ENCODE data around the gene ZNF830. TPM values are rescaled to one million over a fixed set of nuclear protein-coding genes. Genes with fewer than 3 reads are reported as not detected.

Gene ZNF830
- total and polyA plus RNA-seq, 2 of the 4 experiments (the other 2 are of a cell fraction) = 5.5 to 6.6 TPM

DNA sequence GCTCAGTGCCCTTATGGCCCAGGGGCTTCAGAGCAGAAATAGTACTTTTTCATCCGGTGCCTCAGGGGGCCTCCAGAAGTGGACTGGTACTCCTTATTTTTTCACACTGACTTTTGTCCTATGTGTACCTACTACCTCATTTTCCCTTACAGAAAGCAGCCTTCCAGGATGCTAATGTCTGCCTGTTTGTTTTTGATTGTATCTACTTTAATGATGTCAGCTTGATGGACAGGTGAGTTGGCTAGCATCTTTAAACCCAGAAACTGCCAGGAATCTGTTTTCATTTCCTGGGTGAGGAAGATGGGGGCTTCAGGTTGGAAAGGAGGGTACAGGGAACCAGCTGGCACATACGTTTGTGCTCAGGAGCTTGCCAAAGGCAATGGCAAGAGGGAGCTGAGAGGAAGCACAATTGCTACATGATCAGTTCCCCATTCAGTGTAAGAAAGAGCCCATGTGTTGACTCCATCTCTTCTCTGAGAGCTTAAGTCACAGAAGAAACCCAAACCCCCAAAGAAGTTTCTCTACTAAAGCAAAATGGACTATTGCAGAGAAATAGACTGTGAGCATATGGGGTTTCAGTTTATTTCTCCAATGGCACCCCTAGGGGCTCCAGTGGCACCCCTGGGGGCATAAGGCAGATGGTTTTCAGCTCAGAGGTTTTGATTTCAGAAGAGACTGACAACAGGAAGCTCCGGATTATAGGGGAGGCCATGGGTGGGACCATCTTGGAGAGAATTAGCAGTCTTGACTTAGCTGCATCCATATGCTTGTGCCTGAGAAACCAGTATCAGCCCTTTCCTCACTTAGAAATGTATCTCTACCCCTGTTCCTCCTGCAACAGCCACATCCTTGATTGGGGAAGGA, 35.3 kb downstream of the ZNF830 start (continued):
- TF ChIP-seq, protein P1, sequence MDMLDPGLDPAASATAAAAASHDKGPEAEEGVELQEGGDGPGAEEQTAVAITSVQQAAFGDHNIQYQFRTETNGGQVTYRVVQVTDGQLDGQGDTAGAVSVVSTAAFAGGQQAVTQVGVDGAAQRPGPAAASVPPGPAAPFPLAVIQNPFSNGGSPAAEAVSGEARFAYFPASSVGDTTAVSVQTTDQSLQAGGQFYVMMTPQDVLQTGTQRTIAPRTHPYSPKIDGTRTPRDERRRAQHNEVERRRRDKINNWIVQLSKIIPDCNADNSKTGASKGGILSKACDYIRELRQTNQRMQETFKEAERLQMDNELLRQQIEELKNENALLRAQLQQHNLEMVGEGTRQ (IDR thresholded peaks at IDR 0.05; ENCODE audit: low read depth, low read length) = no peak

DNA sequence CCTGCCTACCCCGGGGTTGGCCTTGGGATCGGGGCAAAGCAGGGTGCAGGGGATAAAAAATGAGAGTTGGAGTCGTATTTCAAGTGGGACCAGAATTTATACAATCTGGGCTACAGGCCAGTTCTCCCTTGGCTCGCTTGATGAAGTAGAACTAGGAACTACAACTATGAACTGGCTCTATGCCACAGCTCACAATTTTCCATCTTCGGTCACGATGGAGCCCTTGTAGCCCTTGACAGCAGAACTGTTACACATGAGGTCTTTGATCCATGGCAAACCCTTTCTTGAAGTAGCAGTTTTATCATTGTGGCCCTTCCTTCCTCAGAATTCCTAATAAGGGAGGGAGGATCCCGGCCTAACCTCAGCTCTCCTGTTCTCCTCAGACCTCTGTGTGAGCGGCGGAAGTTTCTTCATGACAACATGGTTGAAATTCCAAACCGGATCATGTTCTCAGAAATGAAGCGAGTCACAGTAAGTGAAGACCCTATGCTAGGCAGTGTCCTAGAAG, 36.1 kb downstream of the ZNF830 start:
- BruUV-seq (replicated peaks) = no TSS peak
- H2AK5ac ChIP-seq (ENCODE audit: low read depth, low read length) = peak overlapping the region; percentile 84; the same call in 1 of the 2 replicates
- peaks cover 52% of the 10 kb centered on the region for H3K36me3 ChIP-seq (ENCODE audit: control insufficient read depth, insufficient read depth, low read length)
- no peaks in the 10 kb centered on the region for H3K9me3 ChIP-seq (ENCODE audit: control insufficient read depth, insufficient read depth, low read length)
- peak overlapping the region; percentile 58 for H3K18ac ChIP-seq (ENCODE audit: low read depth, low read length)
- H3K23ac ChIP-seq (ENCODE audit: low read depth, low read length) = peak overlapping the region; percentile 70; the same call in 1 of the 2 replicates
- peak overlapping the region; percentile 67 for H2BK5ac ChIP-seq (ENCODE audit: low read depth, low read length, poor library complexity, severe bottlenecking)
- H3K14ac ChIP-seq (replicated peaks; ENCODE audit: low read depth, low read length) = peak overlapping the region; percentile 69
- peak overlapping the region; percentile 78 to 83 for H4K8ac ChIP-seq (ENCODE audit: low read depth in 2 of 2, low read length in 2 of 2)
- peaks cover 0 to 10% of the 10 kb centered on the region in 2 experiments; a peak in 1 of 4 replicates for H3K79me1 ChIP-seq (ENCODE audit: low read depth in 1 of 2, low read length in 2 of 2)
- H2AK9ac ChIP-seq (replicated peaks; ENCODE audit: low read depth, low read length, poor library complexity) = no peak overlapping the region
- DNase-seq (peak; percentile 87), ATAC-seq (ENCODE audit: low read depth) (peak; percentile 61)
- in situ Hi-C loops (cut with MboI; ENCODE audit: low sequenced_read_pairs) (loop anchor here (5.0 to 25.0 kb wide), 2 partner anchors 95 to 590 kb away; partner anchors contain the start of genes AP2B1 and PEX12), dilution Hi-C loops (cut with HindIII; ENCODE audit: low sequenced_read_pairs, unreplicated experiment) (no loop called here), intact Hi-C loops (cut with micrococcal nuclease) (loop anchor here (1.0 to 10.0 kb wide), 3 partner anchors 16 to 575 kb away; no protein-coding TSS in a partner anchor)
- H3K4me2 ChIP-seq (ENCODE audit: low read depth, low read length) = peak overlapping the region; percentile 17
- peaks cover 10% of the 10 kb centered on the region for H3K9me1 ChIP-seq (ENCODE audit: insufficient read depth, low read length)
- ChIA-PET CTCF (interaction anchor here (0.6 to 1.1 kb wide), 3 partner anchors 25 to 417 kb away, joined by 3 to 7 read pairs (median 3); no protein-coding TSS in a partner anchor), POLR2A (ENCODE audit: unreplicated experiment) (interaction anchor here (1.0 kb wide), 1 partner anchor 122 kb away, joined by 3 read pairs; the partner anchor contains the start of gene RAD51D)
- peak overlapping the region; percentile 85; the same call in 1 of the 2 replicates for H4K5ac ChIP-seq (ENCODE audit: low read depth, low read length)
- H3K27me3 ChIP-seq (ENCODE audit: control insufficient read depth, insufficient read depth, low read length) = no peaks in the 10 kb centered on the region
- H3K56ac ChIP-seq (ENCODE audit: extremely low read depth, insufficient read depth, low read length) = peak overlapping the region; percentile 45; the same call in 1 of the 2 replicates
- H2BK120ac ChIP-seq (ENCODE audit: low read depth, low read length) = peak overlapping the region; percentile 74
- H2BK20ac ChIP-seq (ENCODE audit: low read depth, low read length) = peak overlapping the region; percentile 78
- no peaks in the 10 kb centered on the region for H4K20me1 ChIP-seq (ENCODE audit: insufficient read depth, low read length)
- H2AFZ ChIP-seq (replicated peaks; ENCODE audit: low read length, poor library complexity) = peak overlapping the region; percentile 69
- H2BK15ac ChIP-seq (ENCODE audit: low read depth, low read length) = peak overlapping the region; percentile 96; the same call in 2 of the 3 replicates
- H3K27ac ChIP-seq (ENCODE audit: insufficient read depth, low read length) = peak overlapping the region; percentile 77
- no peak overlapping the region for H3K4me3 ChIP-seq (ENCODE audit: insufficient read depth, low read depth, low read length)
- H4K91ac ChIP-seq (ENCODE audit: insufficient read depth, low read depth, low read length) = peak overlapping the region; percentile 88
- 40% methylated on average over 2 of the region's 11 CpGs; no CpG with 5 or more reads in 1 of the 2 experiments for WGBS, 2 experiments (ENCODE audit: extremely low coverage in 2 of 2, insufficient read length in 1 of 2)
- H3K4ac ChIP-seq (ENCODE audit: low read depth, low read length) = peak overlapping the region; percentile 70
- peaks cover 18% of the 10 kb centered on the region for H3K4me1 ChIP-seq (ENCODE audit: control insufficient read depth, insufficient read depth, low read length)
- H3K9ac ChIP-seq (ENCODE audit: low read depth, low read length) = peak overlapping the region; percentile 49
- TF ChIP-seq BHLHE40 (IDR thresholded peaks at IDR 0.05; ENCODE audit: low read depth, low read length) (no peak), FOS (IDR thresholded peaks at IDR 0.05; ENCODE audit: low read depth, low read length) (no peak), CHD1 (IDR thresholded peaks at IDR 0.05; ENCODE audit: low read depth, low read length) (no peak), RFX5 (IDR thresholded peaks at IDR 0.05; ENCODE audit: low read depth, low read length) (no peak), RAD21 (IDR thresholded peaks at IDR 0.05; ENCODE audit: low read length) (no peak), MAFK (IDR thresholded peaks at IDR 0.05; ENCODE audit: low read depth, low read length) (no peak), RCOR1 (IDR thresholded peaks at IDR 0.05; ENCODE audit: insufficient replicate concordance, low read length) (no peak), MAZ (IDR thresholded peaks at IDR 0.05; ENCODE audit: borderline replicate concordance, low read depth, low read length) (no peak), NFE2L2 (IDR thresholded peaks at IDR 0.05; ENCODE audit: low read depth, low read length) (no peak), SMC3 (IDR thresholded peaks at IDR 0.05; ENCODE audit: low read depth, low read length) (no peak)
- TF ChIP-seq, protein P2, sequence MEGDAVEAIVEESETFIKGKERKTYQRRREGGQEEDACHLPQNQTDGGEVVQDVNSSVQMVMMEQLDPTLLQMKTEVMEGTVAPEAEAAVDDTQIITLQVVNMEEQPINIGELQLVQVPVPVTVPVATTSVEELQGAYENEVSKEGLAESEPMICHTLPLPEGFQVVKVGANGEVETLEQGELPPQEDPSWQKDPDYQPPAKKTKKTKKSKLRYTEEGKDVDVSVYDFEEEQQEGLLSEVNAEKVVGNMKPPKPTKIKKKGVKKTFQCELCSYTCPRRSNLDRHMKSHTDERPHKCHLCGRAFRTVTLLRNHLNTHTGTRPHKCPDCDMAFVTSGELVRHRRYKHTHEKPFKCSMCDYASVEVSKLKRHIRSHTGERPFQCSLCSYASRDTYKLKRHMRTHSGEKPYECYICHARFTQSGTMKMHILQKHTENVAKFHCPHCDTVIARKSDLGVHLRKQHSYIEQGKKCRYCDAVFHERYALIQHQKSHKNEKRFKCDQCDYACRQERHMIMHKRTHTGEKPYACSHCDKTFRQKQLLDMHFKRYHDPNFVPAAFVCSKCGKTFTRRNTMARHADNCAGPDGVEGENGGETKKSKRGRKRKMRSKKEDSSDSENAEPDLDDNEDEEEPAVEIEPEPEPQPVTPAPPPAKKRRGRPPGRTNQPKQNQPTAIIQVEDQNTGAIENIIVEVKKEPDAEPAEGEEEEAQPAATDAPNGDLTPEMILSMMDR (conservative IDR thresholded peaks at IDR 0.05; ENCODE audit: low read depth, low read length) = no peak

Data from IMR-90 (cell line).